Raji (cell line): ENCODE measurements around the gene RAPGEF6.

Source experiments
- POLR2A ChIP-seq: IDR thresholded peaks from 2 replicates; pipeline ENCODE4 v1.6.1; 2011; ENCODE audit warnings: low read depth, low read length, control low read depth; ENCODE audit not compliant: insufficient read depth

RAPGEF6 gene

GRCh38 chr5:131647048-131647769 lies 12.2 kb upstream of the RAPGEF6 start:
- no peak for TF ChIP-seq POLR2A

GRCh38 chr5:131644822-131645221 lies 9.8 kb upstream of the RAPGEF6 start:
- TF ChIP-seq POLR2A, result no peak

DNA sequence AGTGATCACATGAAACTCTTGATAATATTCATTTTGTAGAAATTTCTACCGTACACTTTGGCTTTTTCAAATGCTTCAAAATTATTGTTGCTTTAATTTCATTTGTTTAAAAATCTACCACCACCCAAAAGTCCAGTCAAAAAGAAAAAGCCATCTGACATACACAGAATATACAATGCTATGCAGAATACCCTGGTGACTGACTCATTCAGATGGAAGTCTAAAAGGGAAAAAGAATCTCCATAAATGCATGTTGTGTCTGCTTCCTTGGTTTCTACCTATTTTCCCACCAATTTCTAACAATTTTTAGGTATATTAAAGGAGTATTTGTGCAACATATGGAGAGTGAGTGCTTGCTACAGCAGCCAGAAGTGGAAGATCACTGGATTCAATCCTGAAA lies 9.3 kb upstream of the RAPGEF6 start:
- no peak for TF ChIP-seq POLR2A

DNA sequence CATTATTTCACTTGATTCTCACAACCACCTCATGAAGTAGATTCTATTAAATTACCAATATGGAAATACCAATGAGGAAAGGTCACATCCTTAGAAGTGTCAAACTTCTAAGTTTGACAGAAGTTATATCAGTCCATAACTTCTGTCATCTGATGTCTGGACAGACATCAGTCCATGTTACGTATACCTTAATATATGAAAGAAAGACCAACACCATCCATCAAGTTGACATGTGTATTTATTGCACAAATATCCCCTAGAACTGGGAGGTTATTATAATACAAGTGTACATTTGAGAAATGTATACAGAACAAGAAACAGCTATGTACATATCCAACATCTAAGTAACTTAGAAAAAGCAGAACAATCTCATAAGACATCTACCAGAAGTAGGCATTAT lies 6.5 kb upstream of the RAPGEF6 start:
- TF ChIP-seq POLR2A, result no peak

DNA sequence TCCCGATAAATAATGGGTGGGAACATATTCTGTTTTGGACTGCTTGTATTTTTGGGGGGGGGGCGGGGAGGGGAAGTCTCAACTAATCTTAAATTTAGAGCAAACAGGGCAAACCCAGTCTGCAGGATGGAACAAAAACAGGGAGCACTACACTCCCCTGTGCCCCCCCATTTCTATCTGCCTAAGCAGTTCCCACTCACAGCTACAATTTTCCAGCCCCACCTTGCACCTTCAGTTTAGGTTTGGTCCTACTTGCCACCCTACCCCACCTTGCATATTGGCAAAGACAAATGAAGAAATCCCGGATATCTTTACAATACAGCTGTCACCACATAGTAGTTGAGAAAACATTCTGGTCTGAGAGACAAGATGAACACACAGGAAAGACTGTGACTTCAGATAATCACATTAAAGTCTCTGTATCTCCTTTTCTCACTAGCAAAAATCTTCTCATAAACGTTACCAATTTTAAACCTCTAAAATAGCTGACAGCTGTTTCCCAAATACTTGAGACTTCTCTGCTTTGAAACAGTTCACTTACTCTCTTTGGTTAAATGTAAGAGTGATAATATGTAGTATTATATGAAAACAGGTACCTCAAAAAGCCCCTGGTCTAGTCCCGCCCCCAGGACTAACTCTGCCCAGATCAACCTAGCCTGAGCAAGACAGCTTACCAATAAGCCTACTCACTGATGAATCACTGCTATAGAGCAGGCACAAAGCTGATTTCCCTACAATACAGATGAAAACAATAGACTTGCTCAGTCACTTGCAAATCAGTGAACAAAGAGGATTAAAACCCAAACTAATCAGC lies 5.2 kb upstream of the RAPGEF6 start:
- no peak for TF ChIP-seq POLR2A

DNA sequence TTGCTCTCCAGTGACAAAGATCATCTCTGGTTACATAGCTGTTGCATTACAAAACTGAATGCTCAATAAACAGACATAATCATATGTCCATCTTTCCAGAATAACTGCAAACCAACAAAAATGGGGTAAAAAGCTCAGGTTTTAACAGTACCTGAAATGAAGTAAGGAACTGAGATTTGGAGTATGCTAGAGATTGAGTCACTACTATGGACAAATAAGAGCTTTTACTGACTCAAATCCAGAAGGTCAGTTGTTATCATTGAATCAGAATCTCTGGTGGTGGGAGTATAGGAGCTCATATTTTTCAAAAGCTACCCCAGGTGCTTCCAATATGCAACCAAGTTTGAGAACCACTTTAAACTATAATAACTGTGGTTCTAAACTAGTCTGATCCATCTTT lies 4.1 kb upstream of the RAPGEF6 start:
- no peak for TF ChIP-seq POLR2A

DNA sequence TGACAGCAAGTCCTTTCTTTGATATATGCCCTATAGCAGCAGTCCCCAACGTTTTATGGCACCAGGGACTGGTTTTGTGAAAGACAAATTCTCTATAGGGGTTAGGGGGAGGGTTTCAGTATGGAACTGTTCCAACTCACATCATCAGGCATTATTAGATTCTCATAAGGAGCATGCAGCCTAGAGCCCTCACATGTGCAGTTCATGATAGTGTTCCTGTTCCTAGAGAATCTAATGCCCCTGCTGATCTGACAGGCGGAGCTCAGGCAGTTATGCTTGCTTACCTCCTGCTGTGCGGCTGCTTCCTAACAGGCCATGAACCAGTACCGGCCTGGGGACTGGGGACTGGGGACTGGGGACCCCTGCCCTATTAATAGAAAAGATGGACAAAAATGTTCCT lies 2.7 kb upstream of the RAPGEF6 start:
- no peak for TF ChIP-seq POLR2A

DNA sequence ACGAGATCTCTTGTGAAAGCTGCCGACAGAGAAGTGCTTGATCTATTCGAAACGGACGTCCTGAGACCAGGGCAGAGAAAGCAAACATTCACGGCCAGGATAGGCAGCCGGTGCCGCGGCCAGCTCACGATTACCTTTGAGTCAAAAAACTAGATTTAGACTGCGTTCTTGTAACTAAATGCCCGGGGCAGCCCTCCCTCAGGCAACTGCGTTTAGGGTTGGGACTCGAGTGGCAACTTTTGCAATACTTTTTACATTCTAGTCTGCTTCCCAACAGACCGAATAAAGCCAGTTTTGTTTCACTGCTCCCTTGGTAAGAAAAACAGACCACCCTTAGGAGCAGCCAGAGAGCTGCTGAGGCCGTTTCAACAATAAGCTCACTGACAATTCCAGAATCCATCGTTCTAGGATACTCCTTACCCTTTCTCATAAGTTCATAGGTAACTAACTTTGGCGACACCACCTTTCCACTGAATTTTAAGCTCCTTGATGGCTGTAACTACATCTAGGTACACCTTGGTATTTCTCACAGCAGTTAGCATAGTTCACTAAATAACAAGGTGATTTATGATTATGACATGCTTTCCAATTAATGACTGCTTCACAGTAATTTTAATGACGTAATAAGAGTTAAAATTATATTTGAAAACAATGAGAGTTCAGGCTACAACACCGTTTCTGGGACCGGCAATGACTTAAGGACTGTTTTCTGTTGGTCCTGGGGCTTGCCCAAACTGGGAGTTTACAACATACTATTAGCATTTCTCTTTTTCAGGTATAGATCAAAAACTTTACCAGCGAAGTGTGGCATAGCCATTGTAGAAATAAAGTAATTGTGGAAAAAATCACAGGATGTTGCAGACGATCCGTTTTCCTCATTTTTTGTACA lies 899 bp upstream of the RAPGEF6 start:
- peak; percentile 61; the same call in 1 of the 2 replicates for TF ChIP-seq POLR2A

- no peak for TF ChIP-seq POLR2A
Measured at GRCh38 chr5:131634666-131634995, 398 bp downstream of the RAPGEF6 start.

- TF ChIP-seq POLR2A, result no peak
Measured at GRCh38 chr5:131634238-131634637, 791 bp downstream of the RAPGEF6 start.

GRCh38 chr5:131633830-131634229 lies 1.2 kb downstream of the RAPGEF6 start:
- TF ChIP-seq POLR2A, result no peak

GRCh38 chr5:131630963-131631350 lies 4.1 kb downstream of the RAPGEF6 start:
- TF ChIP-seq POLR2A, result no peak

DNA sequence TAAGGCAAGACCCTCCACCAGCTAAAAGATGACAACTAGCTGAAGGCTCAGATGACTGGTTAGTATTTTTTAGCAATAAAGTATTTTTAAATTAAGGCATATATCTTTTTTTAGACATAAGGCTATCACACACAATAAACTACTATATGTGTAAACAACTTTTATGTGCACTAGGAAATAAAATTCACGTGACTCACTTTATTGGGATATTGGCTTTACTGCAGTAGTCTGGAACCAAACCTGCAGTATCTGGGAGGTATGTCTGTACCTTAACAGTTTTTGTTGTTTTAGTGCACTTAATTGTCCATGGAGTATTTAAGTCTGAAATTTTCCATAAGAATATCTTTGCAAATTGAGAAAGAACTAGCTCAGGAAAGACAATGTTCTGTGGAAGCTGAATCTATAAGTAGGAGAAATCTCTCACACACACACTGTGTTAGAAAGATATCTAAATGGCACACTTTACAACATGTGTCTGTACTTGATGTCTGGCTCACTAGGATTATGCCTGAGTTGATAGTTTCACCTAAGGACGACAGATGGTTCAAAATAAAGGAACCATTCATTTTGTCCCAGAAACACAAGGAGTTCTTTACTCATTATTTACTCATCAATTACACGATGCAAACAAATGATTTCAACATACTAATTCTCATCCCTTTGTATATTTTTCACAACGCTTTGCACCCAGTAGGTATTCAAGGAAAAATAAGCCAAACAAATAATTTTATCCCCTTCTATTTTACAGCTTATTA lies 4.6 kb downstream of the RAPGEF6 start:
- no peak for TF ChIP-seq POLR2A

DNA sequence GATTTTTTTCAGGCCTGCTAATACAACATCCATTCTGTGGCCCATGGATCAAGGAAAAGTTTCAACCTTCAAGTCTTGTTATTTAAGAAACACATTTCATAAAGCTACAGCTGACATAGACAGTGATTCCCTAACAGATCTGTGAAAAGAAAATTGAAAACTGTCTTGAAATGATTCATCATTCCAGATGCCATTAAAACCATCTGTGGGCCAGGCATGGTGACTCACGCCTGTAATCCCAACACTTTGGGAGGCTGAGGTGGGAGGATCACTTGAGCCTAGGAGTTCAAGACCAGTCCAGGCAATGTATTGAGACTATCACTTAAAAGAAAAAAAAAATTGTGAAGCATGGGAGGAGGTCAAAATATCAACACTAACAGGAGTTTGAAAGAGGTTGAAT lies 6.0 kb downstream of the RAPGEF6 start:
- TF ChIP-seq POLR2A, result no peak
